HG02588 (cell line): ENCODE measurements around the gene FBXW4.

Source experiments
- ATAC-seq: cut with Tn5 transposase; IDR thresholded peaks from one replicate; pipeline ENCODE4 v1.9.1; 2021; ENCODE audit warnings: mild to moderate bottlenecking, moderate library complexity; ENCODE audit not compliant: unreplicated experiment

Gene FBXW4

DNA sequence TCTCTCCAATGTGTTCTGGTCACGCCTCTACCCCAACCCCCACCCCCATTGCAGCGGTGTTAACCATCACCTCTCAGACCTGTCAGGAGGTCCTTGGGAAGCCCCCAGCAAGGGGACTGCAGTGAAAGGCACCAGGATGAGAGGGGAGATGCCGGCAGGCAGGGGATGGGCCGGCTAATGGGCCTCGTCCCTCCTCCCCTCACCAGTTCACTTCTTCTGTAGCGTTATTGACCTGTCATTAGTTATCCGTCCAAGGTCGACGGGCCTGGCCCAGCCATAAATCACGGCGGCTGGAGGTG lies 125.7 kb downstream of the FBXW4 start:
- ATAC-seq, result no peak

- ATAC-seq, result no peak
These were observed 126.8 kb downstream of the FBXW4 start for GRCh38 chr10:101568054-101568745.

DNA sequence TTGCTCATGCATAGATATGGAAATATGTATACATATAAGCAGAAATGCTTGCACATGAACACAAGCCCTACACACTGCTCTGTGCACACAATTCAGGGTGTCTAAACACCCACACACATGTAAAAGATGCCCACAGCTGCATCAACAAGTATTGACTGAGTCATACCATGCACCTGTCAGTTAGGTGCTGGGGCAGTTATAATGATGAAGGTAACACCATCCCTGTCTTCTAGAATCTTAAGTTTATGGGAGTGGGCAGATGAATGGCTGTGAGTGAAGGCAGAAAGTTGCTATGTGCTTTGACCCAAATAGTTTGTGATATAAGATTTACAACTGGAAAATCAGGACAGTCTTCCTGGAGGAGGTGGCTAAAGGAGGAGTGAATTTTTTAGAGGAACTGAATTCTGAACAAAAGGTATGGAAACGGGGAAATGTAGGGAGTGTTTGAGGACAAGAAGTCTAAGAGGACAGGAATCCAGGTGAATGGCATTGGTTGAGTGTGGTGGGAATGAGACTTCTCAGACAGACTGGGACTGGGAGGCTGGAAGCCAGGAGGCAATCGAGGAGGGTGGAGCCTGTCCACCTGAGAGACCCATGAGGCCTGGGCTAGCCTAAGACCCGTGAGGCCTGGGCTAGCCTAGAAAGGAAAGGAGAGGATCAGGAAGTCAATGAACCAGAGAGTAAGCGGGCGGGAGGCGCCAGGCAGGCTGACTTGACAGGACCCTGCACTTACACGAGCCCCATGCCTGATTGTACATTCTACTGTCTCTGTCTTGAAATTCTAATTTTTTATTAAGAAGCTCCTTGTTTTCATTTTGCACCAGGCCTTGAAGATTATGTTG lies 127.6 kb downstream of the FBXW4 start:
- ATAC-seq, result no peak

DNA sequence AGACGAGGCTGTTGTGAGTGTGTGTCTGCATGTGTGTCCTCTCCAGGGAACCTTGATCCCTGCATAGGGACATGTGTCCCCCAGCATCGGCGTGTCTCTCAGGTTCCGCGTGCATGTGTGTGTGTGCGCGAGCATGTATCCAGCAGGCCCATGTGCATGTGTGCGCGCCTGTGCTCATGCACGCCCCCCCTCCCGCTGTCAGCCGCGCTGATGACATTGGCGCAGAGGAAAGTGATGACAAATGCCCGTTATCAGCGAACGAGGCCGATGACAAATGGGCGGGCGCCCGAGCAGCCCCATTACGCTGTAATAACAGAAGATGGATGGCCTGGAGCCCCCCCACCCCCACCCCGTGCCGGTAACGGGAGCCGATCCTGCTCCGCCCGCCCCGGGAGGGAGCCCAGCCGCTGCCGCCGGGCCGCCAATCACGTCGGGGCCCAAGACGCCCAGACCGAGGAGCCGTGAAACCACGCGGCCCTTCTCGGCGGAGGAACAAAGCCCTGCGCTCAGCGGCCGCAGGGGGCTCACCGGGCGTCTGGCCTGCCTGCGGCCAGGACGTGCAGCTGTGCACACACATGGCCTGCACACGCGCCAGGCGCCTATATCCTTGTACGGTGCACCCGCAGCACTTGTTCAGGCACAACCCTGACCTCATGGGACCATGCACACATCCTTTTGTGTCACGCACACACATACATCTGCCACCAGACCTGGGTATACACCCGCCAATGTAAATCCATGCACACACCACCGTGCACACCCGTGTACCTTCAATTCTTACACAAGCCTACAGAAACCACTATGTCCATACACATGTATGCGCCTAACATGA lies 128.4 kb downstream of the FBXW4 start:
- no peak for ATAC-seq

DNA sequence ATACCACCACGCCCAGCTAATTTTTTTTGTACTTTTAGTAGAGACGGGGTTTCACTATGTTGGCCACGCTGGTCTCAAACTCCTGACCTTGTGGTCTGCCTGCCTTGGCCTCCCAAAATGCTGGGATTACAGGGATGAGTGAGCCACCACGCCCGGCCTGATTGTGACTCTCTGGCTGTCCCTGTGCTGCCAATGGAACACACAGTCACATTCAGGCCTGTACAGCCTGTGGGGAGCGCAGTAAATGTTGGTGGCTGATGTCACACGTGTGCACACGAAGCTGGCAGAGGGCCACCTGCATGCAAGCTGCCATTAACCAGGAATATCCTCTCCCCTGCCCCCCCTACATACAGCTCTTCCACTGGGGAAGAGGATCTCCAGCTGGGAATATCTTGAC lies 129.0 kb downstream of the FBXW4 start:
- ATAC-seq, result no peak

GRCh38 chr10:101565370-101565900 lies 129.5 kb downstream of the FBXW4 start:
- no peak for ATAC-seq

GRCh38 chr10:101564490-101564991 lies 130.4 kb downstream of the FBXW4 start:
- no peak for ATAC-seq

DNA sequence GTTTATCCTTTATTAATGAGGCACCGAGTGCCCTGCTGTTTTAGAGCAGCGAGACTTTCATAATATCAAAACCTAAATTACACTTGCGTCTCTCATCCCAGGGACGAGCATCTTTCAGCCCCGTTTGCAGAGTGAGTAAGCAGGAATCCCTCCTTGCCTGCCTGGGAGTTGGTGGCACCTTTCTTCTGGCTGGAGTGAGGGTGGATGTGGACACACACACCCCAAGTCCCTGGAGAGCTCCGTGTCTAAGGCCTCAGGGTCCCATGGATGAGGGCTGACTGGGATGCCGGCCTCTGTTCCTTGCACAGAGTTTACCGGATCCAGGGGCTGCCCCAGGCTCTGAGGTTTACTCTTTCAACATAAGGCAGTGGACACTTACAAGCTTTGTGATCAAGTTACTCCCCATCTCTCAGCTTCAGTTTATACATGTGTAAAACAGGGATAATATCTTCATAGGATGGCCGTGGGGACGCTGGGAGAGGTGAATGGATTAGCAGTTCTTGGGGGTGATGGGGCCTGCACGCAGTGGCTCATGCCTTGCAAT lies 131.4 kb downstream of the FBXW4 start:
- ATAC-seq, result no peak

DNA sequence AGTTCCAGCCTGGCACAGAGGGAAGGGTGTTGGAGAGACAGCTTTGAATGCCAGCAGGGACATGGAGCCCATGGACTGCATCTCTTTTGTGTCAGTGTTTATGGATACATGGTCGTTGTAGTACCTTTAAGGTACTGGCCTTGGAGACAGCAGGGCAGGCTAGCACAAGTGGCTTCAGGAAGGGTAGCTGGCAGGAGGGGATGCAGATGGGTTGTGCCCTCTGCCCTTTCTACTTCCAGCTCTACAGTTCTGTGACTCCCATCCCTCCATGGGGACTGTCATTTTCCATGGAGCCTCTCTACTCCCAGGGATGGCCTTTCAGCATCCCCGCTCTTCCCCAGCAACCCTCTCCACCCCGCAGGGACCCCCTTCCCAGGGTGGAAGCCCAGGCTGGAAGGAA lies 132.0 kb downstream of the FBXW4 start:
- ATAC-seq, result no peak

DNA sequence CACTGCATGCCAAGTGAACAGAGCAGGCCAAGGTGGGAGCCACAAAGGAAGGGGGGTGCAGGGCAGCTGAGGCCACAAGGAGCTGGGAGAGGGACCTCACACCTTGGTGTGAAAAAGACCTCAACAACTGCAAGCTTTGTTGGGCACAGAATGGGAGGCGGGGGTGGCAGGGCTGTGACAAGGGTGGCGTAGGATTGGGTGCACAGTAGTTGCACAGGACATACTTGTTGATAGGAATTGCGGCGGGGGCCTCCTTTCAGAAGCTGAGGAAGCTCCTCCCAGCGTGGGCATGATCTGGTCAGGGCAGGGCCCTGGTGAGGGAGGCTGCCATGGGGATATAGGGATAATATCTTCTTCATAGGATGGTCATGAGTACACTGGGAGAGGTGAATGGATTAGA lies 132.7 kb downstream of the FBXW4 start:
- ATAC-seq, result no peak

- no peak for ATAC-seq
These were observed 133.7 kb downstream of the FBXW4 start for GRCh38 chr10:101561068-101561915.
